ENCODE data around the gene GNPNAT1. TPM values are rescaled to one million over a fixed set of nuclear protein-coding genes. Genes with fewer than 3 reads are reported as not detected.
A peak's percentile ranks its signal among the peaks of the same experiment; 100 is the strongest.

Gene GNPNAT1
- total RNA-seq, 1 donor from 2014 or later = 37.7 TPM

DNA sequence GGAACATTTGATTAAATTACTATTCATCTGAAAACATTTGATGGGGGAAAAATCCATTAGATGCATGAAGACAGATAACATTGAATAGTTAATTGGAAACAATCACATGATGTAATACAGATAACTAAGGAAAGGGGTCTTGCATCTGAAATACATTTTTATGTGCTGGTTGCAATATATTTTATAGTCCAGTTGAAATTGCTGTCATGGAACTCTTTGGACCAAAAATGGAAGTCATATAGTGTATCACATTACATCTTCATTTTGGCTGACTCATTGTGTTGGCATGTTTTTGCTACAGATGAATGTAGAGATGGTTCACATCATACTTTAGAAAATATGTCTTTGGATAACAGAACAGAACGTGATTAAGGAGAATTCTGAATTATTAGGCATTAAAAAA lies 43.0 kb upstream of the GNPNAT1 start:
- Histone ChIP-seq H3K27ac (ENCODE audit: low read depth, low read length) (peak overlapping the region; percentile 86), H4K20me1 (ENCODE audit: insufficient read depth, low read length) (no peaks in the 10 kb centered on the region), H2AFZ (ENCODE audit: low read depth, low read length) (no peak overlapping the region), H3K4me2 (ENCODE audit: low read length) (peak overlapping the region; percentile 73), H3K4me1 (ENCODE audit: insufficient read depth, low read length) (peaks cover 22% of the 10 kb centered on the region), H3K9ac (ENCODE audit: low read length) (no peak overlapping the region), H3K36me3 (ENCODE audit: insufficient read depth, low read length) (no peaks in the 10 kb centered on the region), H3K27me3 (ENCODE audit: insufficient read depth, low read length) (no peaks in the 10 kb centered on the region), H3K9me3 (ENCODE audit: insufficient read depth, low read depth, low read length) (no peaks in the 10 kb centered on the region), H3K79me2 (ENCODE audit: insufficient read depth, low read length) (no peaks in the 10 kb centered on the region), H3K4me3 (ENCODE audit: insufficient read depth, low read depth, low read length) (no peak overlapping the region)
- peak; percentile 82 for DNase-seq (ENCODE audit: low read depth)
- peaks cover 2% of the 10 kb centered on the region for H3K9me3 Mint-ChIP-seq (ENCODE audit: unreplicated experiment)
- peak; percentile 95 for FAIRE-seq
- peak overlapping the region; percentile 64 for H3K27ac Mint-ChIP-seq (ENCODE audit: unreplicated experiment)
- H3K27me3 Mint-ChIP-seq (ENCODE audit: low read depth, unreplicated experiment) = no peaks in the 10 kb centered on the region
- H3K4me3 Mint-ChIP-seq (ENCODE audit: unreplicated experiment) = no peak overlapping the region
- peaks cover 34% of the 10 kb centered on the region for H3K4me1 Mint-ChIP-seq (ENCODE audit: low read depth, unreplicated experiment)
- no peaks in the 10 kb centered on the region for H3K36me3 Mint-ChIP-seq (ENCODE audit: low read depth, unreplicated experiment)
- TF ChIP-seq EZH2 (IDR thresholded peaks at IDR 0.05; ENCODE audit: insufficient read depth, low read length) = no peak

DNA sequence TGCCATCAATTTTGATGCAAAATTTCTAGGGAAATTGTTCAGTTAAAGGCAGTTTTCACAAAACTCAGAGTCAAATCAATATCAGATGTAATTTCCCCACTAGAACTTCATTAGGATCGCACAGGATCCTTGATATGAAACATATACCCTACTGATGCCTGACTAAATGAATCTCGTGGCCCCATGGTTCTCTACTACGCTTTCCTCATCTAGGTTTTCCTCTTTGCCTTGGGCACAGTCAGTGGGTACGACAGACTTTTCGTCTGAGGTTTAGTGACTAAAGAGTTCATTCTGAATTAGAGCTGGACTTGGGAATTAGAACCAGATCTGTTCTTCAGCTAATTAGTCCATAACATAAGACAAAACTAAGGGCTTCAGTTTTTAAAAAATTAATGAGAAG lies 42.5 kb upstream of the GNPNAT1 start:
- no peak for FAIRE-seq
- Histone ChIP-seq H3K27ac (ENCODE audit: low read depth, low read length) (peak overlapping the region; percentile 37), H3K4me3 (ENCODE audit: insufficient read depth, low read depth, low read length) (no peak overlapping the region), H3K4me1 (ENCODE audit: insufficient read depth, low read length) (peaks cover 22% of the 10 kb centered on the region), H3K9me3 (ENCODE audit: insufficient read depth, low read depth, low read length) (no peaks in the 10 kb centered on the region), H3K9ac (ENCODE audit: low read length) (no peak overlapping the region), H3K79me2 (ENCODE audit: insufficient read depth, low read length) (no peaks in the 10 kb centered on the region), H4K20me1 (ENCODE audit: insufficient read depth, low read length) (no peaks in the 10 kb centered on the region), H3K27me3 (ENCODE audit: insufficient read depth, low read length) (no peaks in the 10 kb centered on the region), H3K36me3 (ENCODE audit: insufficient read depth, low read length) (no peaks in the 10 kb centered on the region), H3K4me2 (ENCODE audit: low read length) (no peak overlapping the region), H2AFZ (ENCODE audit: low read depth, low read length) (no peak overlapping the region)
- peaks cover 35% of the 10 kb centered on the region for H3K4me1 Mint-ChIP-seq (ENCODE audit: low read depth, unreplicated experiment)
- no peak for TF ChIP-seq EZH2 (IDR thresholded peaks at IDR 0.05; ENCODE audit: insufficient read depth, low read length)
- TF ChIP-seq, protein P1, sequence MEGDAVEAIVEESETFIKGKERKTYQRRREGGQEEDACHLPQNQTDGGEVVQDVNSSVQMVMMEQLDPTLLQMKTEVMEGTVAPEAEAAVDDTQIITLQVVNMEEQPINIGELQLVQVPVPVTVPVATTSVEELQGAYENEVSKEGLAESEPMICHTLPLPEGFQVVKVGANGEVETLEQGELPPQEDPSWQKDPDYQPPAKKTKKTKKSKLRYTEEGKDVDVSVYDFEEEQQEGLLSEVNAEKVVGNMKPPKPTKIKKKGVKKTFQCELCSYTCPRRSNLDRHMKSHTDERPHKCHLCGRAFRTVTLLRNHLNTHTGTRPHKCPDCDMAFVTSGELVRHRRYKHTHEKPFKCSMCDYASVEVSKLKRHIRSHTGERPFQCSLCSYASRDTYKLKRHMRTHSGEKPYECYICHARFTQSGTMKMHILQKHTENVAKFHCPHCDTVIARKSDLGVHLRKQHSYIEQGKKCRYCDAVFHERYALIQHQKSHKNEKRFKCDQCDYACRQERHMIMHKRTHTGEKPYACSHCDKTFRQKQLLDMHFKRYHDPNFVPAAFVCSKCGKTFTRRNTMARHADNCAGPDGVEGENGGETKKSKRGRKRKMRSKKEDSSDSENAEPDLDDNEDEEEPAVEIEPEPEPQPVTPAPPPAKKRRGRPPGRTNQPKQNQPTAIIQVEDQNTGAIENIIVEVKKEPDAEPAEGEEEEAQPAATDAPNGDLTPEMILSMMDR (IDR thresholded peaks at IDR 0.05; ENCODE audit: insufficient read depth, low read depth, low read length) = no peak
- H3K36me3 Mint-ChIP-seq (ENCODE audit: low read depth, unreplicated experiment) = no peaks in the 10 kb centered on the region
- peak overlapping the region; percentile 64 for H3K27ac Mint-ChIP-seq (ENCODE audit: unreplicated experiment)
- DNase-seq (ENCODE audit: low read depth) = no peak
- no peak overlapping the region for H3K4me3 Mint-ChIP-seq (ENCODE audit: unreplicated experiment)
- H3K27me3 Mint-ChIP-seq (ENCODE audit: low read depth, unreplicated experiment) = no peaks in the 10 kb centered on the region
- H3K9me3 Mint-ChIP-seq (ENCODE audit: unreplicated experiment) = peaks cover 2% of the 10 kb centered on the region

DNA sequence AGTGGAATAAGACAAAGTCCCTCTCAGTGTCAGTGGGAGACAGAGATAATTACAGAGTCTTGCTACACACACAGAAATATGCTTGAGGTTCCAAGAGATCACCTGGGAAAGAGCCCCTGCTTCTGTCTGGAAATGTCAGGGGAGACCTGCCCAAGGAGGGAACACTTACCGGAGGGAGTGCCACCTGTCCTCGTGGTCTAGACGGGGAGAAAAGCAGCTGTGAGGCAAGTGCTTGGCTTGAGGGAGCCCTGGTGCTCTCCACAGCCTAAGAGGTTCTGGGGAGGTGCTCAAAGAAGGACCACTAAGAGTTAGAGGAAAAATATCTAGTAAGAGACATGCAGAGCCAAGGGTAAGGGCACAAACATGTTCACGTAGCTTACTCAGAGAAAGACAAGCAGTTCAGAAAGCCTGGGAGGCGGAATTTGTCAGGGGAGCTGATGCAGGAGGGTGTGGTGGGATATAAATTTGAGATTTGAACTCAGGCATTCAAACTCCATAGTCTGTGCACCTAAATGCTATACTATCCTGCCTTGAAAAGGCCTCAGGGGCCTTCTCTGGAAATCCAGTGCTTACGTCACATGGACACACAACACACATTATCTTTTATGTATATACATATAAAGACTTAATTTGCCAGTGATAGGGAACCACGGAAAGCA lies 38.2 kb upstream of the GNPNAT1 start:
- H4K20me1 ChIP-seq (ENCODE audit: insufficient read depth, low read length) = no peaks in the 10 kb centered on the region
- no peak overlapping the region for H3K4me3 Mint-ChIP-seq (ENCODE audit: unreplicated experiment)
- no peaks in the 10 kb centered on the region for H3K9me3 ChIP-seq (ENCODE audit: insufficient read depth, low read depth, low read length)
- peak overlapping the region; percentile 19 for H3K27ac Mint-ChIP-seq (ENCODE audit: unreplicated experiment)
- peaks cover 24% of the 10 kb centered on the region for H3K4me1 Mint-ChIP-seq (ENCODE audit: low read depth, unreplicated experiment)
- peaks cover 8% of the 10 kb centered on the region for H3K4me1 ChIP-seq (ENCODE audit: insufficient read depth, low read length)
- H3K9me3 Mint-ChIP-seq (ENCODE audit: unreplicated experiment) = no peaks in the 10 kb centered on the region
- H3K4me2 ChIP-seq (ENCODE audit: low read length) = no peak overlapping the region
- H3K27me3 ChIP-seq (ENCODE audit: insufficient read depth, low read length) = no peaks in the 10 kb centered on the region
- H3K27ac ChIP-seq (ENCODE audit: low read depth, low read length) = no peak overlapping the region
- H3K36me3 ChIP-seq (ENCODE audit: insufficient read depth, low read length) = no peaks in the 10 kb centered on the region
- H3K36me3 Mint-ChIP-seq (ENCODE audit: low read depth, unreplicated experiment) = no peaks in the 10 kb centered on the region
- no peaks in the 10 kb centered on the region for H3K27me3 Mint-ChIP-seq (ENCODE audit: low read depth, unreplicated experiment)
- TF ChIP-seq, protein P1 (IDR thresholded peaks at IDR 0.05; ENCODE audit: insufficient read depth, low read depth, low read length) = no peak
- TF ChIP-seq EZH2 (IDR thresholded peaks at IDR 0.05; ENCODE audit: insufficient read depth, low read length) = no peak
- H3K9ac ChIP-seq (ENCODE audit: low read length) = no peak overlapping the region
- no peak for DNase-seq (ENCODE audit: low read depth)
- H3K4me3 ChIP-seq (ENCODE audit: insufficient read depth, low read depth, low read length) = no peak overlapping the region
- no peak overlapping the region for H2AFZ ChIP-seq (ENCODE audit: low read depth, low read length)
- H3K79me2 ChIP-seq (ENCODE audit: insufficient read depth, low read length) = no peaks in the 10 kb centered on the region
- no peak for FAIRE-seq
